Esophagus muscularis mucosa (tissue), 4 donors: ENCODE results near the gene RGP1. TPM values are rescaled to one million over a fixed set of nuclear protein-coding genes. Genes with fewer than 3 reads are reported as not detected.
A peak's percentile ranks its signal among the peaks of the same experiment; 100 is the strongest.

ENCODE experiments used
- DNase-seq: peaks from one replicate; pipeline ENCODE4 v3.0.0-alpha.2; 2017; ENCODE audit errors: extremely low spot score
- H3K27ac ChIP-seq, 4 donors: fragments of 200-600 bp; sonication (generic); replicated peaks in 1 of 4; 1 replicate in 3 of 4; 2 replicates in 1 of 4; pipeline ENCODE4 v1.5.1; 2016 to 2019; ENCODE audit warnings: mild to moderate bottlenecking in 1 of 4
- H3K27me3 ChIP-seq, 4 donors: fragments of 200-600 bp; sonication (generic); one replicate each; pipeline versions ENCODE4 v1.5.1 to v1.6.0; 2016 to 2019
- H3K36me3 ChIP-seq, 4 donors: fragments of 200-600 bp; sonication (generic); one replicate each; pipeline ENCODE4 v1.5.1; 2016 to 2019
- H3K4me1 ChIP-seq, 4 donors: fragments of 200-600 bp; sonication (generic); one replicate each; pipeline ENCODE4 v1.5.1; 2016 to 2019
- H3K4me3 ChIP-seq, 4 donors: fragments of 200-600 bp; sonication (generic); 1 replicate in 2 of 4; 2 replicates in 2 of 4; pipeline ENCODE4 v1.5.1; 2016 to 2019; ENCODE audit warnings: mild to moderate bottlenecking in 4 of 4, moderate library complexity in 1 of 4
- H3K9me3 ChIP-seq, 4 donors: fragments of 200-600 bp; sonication (generic); 1 replicate in 3 of 4; 2 replicates in 1 of 4; pipeline ENCODE4 v1.5.1; 2016 to 2019
- EP300 ChIP-seq: sonication (generic); formaldehyde crosslinking; IDR thresholded peaks from one replicate; pipeline ENCODE4 v1.6.1; 2017; ENCODE audit warnings: antibody characterized with exemption
- POLR2A ChIP-seq: fragments of 450-650 bp; IDR thresholded peaks from one replicate; pipeline ENCODE4 v1.6.1; 2017; ENCODE audit warnings: antibody characterized with exemption, moderate library complexity, mild to moderate bottlenecking, low read depth
- POLR2AphosphoS5 ChIP-seq, 2 donors: sonication (generic); formaldehyde crosslinking; IDR thresholded peaks; one replicate each; pipeline ENCODE4 v1.6.1; 2017; ENCODE audit warnings: antibody characterized with exemption in 2 of 2
- WGBS: methylation state at CpG from one replicate; pipeline ENCODE4 v1.1.5; 2018; 5-methylcytosine and 5-hydroxymethylcytosine counted together
- intact Hi-C: fragments of 100-400 bp; cut with DNase I; formaldehyde crosslinking; loops from one replicate; pipeline ENCODE4 v1.15.1; 2023
- total RNA-seq, 4 donors: library from RNA; depleted of rRNA; stranded (reverse); fragments of >200 nt; gene quantifications; one replicate each; pipeline versions ENCODE4 v1.1.0 to v1.2.1, GENCODE V29; 2016
- TF ChIP-seq, protein P1 (sequence below), 3 experiments: fragments of 200-600 bp in 2 of 3; fragments of 450-650 bp in 1 of 3; sonication (generic) in 2 of 3; IDR thresholded peaks; one replicate each; pipeline ENCODE4 v1.5.1; 2017 to 2019; ENCODE audit warnings: antibody characterized with exemption in 3 of 3, mild to moderate bottlenecking in 2 of 3, moderate library complexity in 1 of 3

Gene RGP1
- total RNA-seq, 4 donors from 2014 or later: 22.0 to 31.8 (median 26.8) TPM

DNA sequence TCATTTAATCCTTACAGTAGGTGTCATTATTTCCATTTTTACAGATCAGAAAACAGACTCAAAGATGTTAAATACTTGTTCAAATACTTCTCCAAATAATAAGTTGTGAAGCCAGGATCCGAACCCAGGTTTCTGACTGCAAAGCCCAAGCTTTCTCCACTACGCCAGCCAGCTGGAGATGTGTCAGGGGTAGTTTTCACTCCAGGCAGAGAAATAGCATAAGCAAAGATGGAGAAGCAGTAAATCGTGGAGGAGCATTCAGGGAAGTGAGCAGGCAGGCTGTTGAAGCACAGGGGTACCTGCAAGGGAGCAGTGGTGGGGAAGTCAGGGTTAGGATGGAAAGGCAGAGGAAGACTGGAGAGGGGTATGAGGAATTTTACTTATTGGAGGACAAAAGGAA lies 20.0 kb upstream of the RGP1 start:
- 27% methylated on average over 3 of the region's 3 CpGs for WGBS
- H3K36me3 ChIP-seq: peaks cover 15 to 29% (median 20%) of the 10 kb centered on the region in 4 donors
- TF ChIP-seq POLR2AphosphoS5 (IDR thresholded peaks at IDR 0.05): no peak
- no peak for TF ChIP-seq EP300
- no peak for TF ChIP-seq POLR2A
- TF ChIP-seq, protein P1, sequence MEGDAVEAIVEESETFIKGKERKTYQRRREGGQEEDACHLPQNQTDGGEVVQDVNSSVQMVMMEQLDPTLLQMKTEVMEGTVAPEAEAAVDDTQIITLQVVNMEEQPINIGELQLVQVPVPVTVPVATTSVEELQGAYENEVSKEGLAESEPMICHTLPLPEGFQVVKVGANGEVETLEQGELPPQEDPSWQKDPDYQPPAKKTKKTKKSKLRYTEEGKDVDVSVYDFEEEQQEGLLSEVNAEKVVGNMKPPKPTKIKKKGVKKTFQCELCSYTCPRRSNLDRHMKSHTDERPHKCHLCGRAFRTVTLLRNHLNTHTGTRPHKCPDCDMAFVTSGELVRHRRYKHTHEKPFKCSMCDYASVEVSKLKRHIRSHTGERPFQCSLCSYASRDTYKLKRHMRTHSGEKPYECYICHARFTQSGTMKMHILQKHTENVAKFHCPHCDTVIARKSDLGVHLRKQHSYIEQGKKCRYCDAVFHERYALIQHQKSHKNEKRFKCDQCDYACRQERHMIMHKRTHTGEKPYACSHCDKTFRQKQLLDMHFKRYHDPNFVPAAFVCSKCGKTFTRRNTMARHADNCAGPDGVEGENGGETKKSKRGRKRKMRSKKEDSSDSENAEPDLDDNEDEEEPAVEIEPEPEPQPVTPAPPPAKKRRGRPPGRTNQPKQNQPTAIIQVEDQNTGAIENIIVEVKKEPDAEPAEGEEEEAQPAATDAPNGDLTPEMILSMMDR (IDR thresholded peaks at IDR 0.05): no peak
- intact Hi-C loops: loop anchor here (2.0 kb wide), 2 partner anchors 38 to 70 kb away; partner anchors contain the start of genes CCDC107 and RMRP
- H3K27ac ChIP-seq: peak overlapping the region; percentile 97 to 99 (median 99)
- H3K4me1 ChIP-seq: peaks cover 61 to 79% (median 77%) of the 10 kb centered on the region in 4 donors
- no peaks in the 10 kb centered on the region for H3K9me3 ChIP-seq
- DNase-seq: no peak
- H3K4me3 ChIP-seq: peak overlapping the region; percentile 81 to 96 (median 86)
- H3K27me3 ChIP-seq: no peaks in the 10 kb centered on the region

DNA sequence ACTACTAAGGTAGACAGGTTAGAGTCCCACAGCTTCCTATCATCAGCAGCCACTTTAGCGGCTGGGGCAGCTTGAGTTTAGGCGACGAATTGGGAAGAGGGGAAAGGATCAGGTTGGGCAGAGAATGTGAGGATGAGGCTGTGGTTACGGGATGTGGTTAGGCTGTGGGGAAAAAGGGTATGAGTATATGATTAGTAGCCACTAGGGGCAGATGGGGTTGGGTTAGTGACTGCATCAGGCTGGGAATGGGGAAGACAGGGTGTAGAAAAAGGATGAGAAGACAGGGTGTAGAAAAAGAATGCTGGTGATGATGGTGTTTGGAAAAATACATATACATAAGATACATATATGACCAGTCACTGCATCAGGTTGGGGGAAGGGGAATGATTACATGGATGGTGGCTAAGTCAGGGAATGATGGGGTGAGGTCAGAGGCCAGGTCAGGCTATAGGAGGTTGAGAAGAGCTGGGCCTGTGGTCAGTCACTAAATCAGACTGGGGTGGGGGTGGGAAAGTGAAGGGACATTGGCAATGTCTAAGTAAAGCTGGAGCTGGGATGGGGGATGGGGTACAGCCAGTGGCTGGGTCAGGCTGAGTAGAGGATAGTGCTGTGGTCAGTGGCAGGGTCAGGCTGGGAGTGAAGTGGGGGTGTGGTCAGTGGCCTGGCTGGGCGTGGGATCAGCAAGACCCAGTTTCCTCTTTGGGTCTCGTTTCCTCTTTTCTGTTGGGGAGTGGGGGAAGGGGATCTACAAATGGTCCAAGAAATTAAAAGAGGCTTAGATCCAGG lies 19.2 kb upstream of the RGP1 start:
- H3K9me3 ChIP-seq: no peaks in the 10 kb centered on the region
- H3K4me1 ChIP-seq: peaks cover 61 to 85% (median 84%) of the 10 kb centered on the region in 4 donors
- DNase-seq: no peak

DNA sequence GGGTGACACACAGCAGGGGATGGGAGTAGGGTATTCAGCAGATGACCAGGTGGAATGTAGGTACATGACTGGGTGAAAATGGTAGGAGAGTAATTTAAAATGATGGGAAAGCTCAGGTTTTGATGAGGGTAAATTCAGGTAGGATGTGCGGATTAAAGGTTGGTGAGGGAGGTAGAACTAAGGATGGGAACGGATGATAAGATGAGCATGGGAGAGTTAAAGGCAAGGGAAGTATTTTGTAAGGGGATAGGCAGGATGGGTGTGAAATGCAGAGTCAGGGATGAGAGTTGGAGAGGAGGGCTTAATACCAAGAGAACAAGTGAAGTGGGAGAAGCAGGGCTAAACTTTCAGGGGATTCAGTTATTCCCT lies 18.6 kb upstream of the RGP1 start:
- Histone ChIP-seq H3K4me1 (peaks cover 61 to 80% (median 79%) of the 10 kb centered on the region in 4 donors), H3K4me3 (peak overlapping the region; percentile 81 to 96 (median 86)), H3K36me3 (peaks cover 10 to 27% (median 18%) of the 10 kb centered on the region in 4 donors), H3K27me3 (no peaks in the 10 kb centered on the region), H3K9me3 (no peaks in the 10 kb centered on the region), H3K27ac (peak overlapping the region; percentile 97 to 99 (median 99))
- 52% methylated on average over 2 of the region's 2 CpGs for WGBS
- no peak for DNase-seq
- intact Hi-C loops: no loop called here
- no peak for TF ChIP-seq POLR2AphosphoS5 (IDR thresholded peaks at IDR 0.05)

More for the DNA sequence above, 19.2 kb upstream of the RGP1 start:
- no peaks in the 10 kb centered on the region for H3K27me3 ChIP-seq
- peak overlapping the region; percentile 81 to 96 (median 86) for H3K4me3 ChIP-seq
- peak overlapping the region; percentile 97 to 99 (median 99) for H3K27ac ChIP-seq
- H3K36me3 ChIP-seq: peaks cover 10 to 27% (median 18%) of the 10 kb centered on the region in 4 donors
- intact Hi-C loops: loop anchor here (2.0 kb wide), 2 partner anchors 39 to 71 kb away; partner anchors contain the start of genes CCDC107 and RMRP
- WGBS: 25% methylated on average over 6 of the region's 6 CpGs
- TF ChIP-seq, protein P1 (IDR thresholded peaks at IDR 0.05): peak; percentile 51 to 63 (median 62)
- TF ChIP-seq POLR2A: peak; percentile 32
- no peak for TF ChIP-seq EP300
- TF ChIP-seq POLR2AphosphoS5 (IDR thresholded peaks at IDR 0.05): peak in 1 of 2 donors; percentile 59

DNA sequence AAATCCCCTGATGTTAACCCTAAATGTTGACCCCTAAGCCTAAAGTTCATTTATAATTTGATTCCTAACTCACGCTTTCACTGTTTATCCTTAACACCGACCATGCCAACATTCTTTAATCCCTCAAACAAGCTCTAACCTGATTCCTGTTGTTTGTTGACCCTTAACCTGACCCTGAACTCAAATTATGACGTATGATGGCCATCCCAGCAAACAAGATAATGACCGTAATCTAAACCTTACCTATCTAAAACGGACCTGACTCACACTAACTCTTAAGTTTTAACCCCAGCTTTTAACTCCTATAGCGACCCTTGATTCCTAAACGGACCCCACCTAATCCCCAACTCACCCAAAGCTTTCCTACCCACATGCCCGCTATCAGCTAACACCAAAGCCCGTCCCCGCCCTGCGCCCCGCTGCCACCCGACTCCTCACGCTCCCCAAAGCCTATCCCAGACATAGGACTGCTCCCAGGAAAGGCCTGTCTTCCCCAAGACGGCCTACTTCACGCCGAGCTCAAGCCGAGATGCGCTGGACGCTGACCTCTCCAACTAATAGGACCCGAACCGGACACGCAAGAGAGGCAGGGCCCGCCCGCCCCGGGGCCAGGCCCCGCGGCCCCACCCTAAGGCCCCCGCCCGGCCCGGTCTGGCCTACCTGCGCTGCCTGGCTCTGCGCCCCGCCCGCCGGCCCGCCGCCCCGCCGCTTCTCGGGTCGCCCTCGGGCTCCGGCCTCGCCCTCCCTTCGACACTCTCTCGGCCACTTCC lies 17.5 kb upstream of the RGP1 start:
- H3K27me3 ChIP-seq: no peaks in the 10 kb centered on the region
- no peaks in the 10 kb centered on the region for H3K9me3 ChIP-seq
- TF ChIP-seq, protein P1 (IDR thresholded peaks at IDR 0.05): no peak
- TF ChIP-seq EP300: no peak
- TF ChIP-seq POLR2A: no peak
- TF ChIP-seq POLR2AphosphoS5 (IDR thresholded peaks at IDR 0.05): no peak
- under 1% methylated on average over 17 of the region's 47 CpGs for WGBS
- intact Hi-C loops: no loop called here
- peak overlapping the region; percentile 97 to 99 (median 99) for H3K27ac ChIP-seq
- H3K4me1 ChIP-seq: peaks cover 63 to 80% (median 78%) of the 10 kb centered on the region in 4 donors
- H3K36me3 ChIP-seq: peaks cover 17 to 27% (median 24%) of the 10 kb centered on the region in 4 donors
- no peak for DNase-seq
- H3K4me3 ChIP-seq: peak overlapping the region; percentile 81 to 96 (median 86)
